ENCODE data around the gene C1GALT1. TPM values are rescaled to one million over a fixed set of nuclear protein-coding genes. Genes with fewer than 3 reads are reported as not detected.

Gene C1GALT1
- total RNA-seq, 1 donor from 2014 or later, result 27.6 TPM

DNA sequence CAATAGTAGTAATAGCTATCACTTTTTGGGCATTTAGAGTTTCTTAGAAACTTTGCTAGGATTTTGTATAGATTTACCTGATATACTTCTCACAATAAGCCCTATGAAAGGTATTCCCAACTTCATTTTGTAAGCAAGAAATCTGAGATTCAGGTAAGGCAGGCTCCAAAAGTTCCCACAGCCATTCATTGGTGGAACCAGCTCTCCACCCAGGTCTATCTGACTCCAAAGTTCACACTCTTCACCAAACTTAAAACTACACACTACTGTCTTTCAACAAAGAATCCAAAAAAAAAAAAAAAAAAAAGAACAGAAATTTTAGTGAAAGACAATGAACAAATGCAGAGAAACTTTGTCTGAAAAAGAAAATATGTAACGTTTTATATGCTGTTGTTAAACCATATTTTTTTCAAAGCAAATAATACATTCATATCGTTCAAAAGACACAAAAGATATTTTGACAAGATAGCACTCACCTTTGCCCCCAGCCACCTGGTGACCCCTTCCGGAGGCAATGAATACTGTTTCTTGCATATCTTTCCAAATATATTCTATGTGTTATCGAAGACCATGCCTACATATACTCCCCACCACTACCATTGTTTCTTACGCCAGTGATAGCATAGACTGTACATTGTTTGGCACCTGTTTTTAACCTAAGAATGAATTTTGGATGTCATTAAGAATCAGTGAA lies 108.2 kb downstream of the C1GALT1 start:
- no peak for DNase-seq

DNA sequence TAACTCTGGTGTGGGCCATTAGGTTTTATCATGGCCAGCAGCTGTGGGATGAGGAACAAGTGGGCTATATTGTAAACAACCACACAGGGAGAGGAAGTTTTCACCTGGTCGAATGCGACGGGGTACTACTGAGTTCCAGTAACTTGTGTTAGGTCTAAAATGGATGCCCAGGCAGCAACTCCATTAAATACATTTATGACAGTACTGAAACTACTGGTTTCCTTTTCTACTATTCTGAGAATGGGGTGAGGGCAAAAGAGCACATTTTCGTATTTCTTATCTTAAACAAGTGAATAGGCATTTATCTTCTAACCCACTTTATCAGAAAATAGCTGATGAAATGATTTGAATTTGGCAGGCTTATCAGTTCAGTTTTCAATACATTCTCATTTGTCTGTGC lies 109.7 kb downstream of the C1GALT1 start:
- no peak for DNase-seq

DNA sequence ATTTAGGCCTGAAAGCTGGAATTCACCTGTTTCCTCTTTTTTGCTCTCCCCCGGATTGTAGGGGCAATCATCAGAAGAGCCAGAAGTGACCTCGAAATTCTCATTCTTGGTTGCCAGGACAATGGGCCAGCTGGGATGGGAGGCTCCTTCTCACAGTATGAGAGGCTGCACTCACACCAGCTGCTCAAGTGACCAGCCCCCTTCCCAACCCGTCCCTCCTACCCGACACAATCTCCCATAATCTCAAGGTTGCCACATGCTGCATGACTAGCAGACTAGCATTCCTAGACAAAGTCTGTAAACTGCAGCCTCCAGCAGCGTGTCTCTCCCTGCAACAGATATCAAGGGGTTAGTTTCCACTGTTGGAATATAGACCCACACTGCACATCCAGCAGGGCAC lies 110.3 kb downstream of the C1GALT1 start:
- no peak for DNase-seq

DNA sequence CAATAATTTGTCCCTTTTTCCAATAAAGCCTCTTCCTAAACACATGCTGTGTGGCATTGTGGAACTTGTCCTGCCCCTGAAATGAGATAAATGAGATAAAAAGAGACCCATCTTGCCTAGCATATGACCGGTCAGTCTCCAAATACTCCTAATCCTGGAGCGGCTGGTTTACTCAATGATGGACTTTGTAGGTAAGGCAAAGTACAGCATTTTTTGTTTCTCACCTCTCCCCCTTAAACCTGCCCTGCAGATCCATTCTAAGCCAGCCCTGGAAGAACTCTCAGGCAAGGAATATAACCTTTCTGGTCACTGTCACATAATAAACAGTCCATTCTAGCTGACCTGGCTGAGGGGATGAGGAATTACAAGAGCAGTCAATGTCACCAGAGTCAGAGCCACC lies 110.7 kb downstream of the C1GALT1 start:
- no peak for DNase-seq

DNA sequence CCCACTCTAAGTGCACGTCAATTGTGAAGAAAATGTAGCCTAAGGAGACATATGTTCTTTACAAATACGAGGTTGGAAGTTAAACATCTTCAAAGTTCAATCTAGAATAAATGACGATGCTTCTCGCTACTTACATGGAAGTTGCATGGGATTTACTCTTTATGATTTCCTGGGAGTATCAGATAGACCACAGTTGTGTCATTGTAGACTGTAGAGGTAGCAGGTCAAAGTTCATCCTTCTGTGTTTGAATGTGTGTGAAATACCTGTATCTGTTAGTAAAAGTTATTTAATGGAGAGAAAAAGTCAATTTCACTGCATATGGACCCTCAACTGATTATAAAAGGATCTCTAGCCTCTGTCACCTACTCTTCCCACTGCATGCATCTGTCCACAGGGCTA lies 112.6 kb downstream of the C1GALT1 start:
- DNase-seq, result no peak

Data from dermis blood vessel endothelial cell (primary cell).